Measurements from ENCODE around the gene MAST4. TPM values are rescaled to one million over a fixed set of nuclear protein-coding genes. Genes with fewer than 3 reads are reported as not detected.

Gene MAST4
- polyA plus RNA-seq, 1 donor (not counting 4 experiments of a cell fraction or from before 2014, with no cell fraction given), result 19.8 TPM

DNA sequence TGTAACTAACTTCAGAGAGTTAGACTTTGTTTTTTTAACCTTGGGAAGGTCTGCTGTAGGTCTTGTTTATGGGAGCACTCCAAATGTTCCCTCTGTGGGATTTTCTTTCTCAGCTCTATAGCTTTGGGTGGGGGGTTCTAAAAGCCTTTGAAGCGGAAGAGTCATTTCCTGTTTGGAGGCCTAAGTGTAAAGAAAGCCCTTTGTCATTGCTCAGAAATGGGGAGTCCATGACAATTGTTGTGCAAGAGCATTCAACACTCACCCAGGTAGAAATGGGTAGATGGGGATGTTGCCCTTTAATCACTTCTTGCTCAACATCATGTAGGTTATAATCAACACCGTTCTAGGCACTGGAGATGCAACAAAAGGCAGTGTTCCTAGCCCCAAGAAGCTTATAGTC, 30.3 kb upstream of the MAST4 start:
- H3K36me3 ChIP-seq (ENCODE audit: control insufficient read depth in 2 of 2, extremely low read depth in 1 of 2, insufficient read depth in 2 of 2, low read length in 2 of 2), result no peaks in the 10 kb centered on the region
- H4K20me1 ChIP-seq (ENCODE audit: control insufficient read depth, extremely low read depth, insufficient read depth, low read length), result no peaks in the 10 kb centered on the region
- no peak overlapping the region for H3K4me3 ChIP-seq (ENCODE audit: control insufficient read depth in 2 of 3, extremely low read depth in 1 of 3, insufficient read depth in 2 of 3, low read depth in 1 of 3, low read length in 3 of 3)
- no peak overlapping the region for H3K27ac ChIP-seq (ENCODE audit: control insufficient read depth, insufficient read depth, low read length)
- no peaks in the 10 kb centered on the region for H3K9me1 ChIP-seq (ENCODE audit: control insufficient read depth, extremely low read depth, insufficient read depth, low read length)
- dilution Hi-C loops (cut with MboI; ENCODE audit: extremely low pct_ligation_motif_present, low sequenced_read_pairs), result no loop called here
- FAIRE-seq, result peak; percentile 39
- H3K4me1 ChIP-seq (ENCODE audit: control insufficient read depth, extremely low read depth, insufficient read depth, low read length), result no peaks in the 10 kb centered on the region
- no peak overlapping the region for H3K9ac ChIP-seq (ENCODE audit: control insufficient read depth, extremely low read depth, insufficient read depth, low read length)
- TF ChIP-seq, protein P1, sequence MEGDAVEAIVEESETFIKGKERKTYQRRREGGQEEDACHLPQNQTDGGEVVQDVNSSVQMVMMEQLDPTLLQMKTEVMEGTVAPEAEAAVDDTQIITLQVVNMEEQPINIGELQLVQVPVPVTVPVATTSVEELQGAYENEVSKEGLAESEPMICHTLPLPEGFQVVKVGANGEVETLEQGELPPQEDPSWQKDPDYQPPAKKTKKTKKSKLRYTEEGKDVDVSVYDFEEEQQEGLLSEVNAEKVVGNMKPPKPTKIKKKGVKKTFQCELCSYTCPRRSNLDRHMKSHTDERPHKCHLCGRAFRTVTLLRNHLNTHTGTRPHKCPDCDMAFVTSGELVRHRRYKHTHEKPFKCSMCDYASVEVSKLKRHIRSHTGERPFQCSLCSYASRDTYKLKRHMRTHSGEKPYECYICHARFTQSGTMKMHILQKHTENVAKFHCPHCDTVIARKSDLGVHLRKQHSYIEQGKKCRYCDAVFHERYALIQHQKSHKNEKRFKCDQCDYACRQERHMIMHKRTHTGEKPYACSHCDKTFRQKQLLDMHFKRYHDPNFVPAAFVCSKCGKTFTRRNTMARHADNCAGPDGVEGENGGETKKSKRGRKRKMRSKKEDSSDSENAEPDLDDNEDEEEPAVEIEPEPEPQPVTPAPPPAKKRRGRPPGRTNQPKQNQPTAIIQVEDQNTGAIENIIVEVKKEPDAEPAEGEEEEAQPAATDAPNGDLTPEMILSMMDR (optimal IDR thresholded peaks at IDR 0.05 in 1 of 3, IDR thresholded peaks at IDR 0.05 in 1 of 3, conservative IDR thresholded peaks at IDR 0.05 in 1 of 3; ENCODE audit: extremely low read depth in 1 of 3, insufficient read depth in 2 of 3, low read length in 3 of 3), result no peak
- TF ChIP-seq EZH2 (IDR thresholded peaks at IDR 0.05; ENCODE audit: low read length), result no peak
- no peak overlapping the region for H3K4me2 ChIP-seq (ENCODE audit: control insufficient read depth, extremely low read depth, insufficient read depth, low read depth, low read length)
- no peaks in the 10 kb centered on the region for H3K9me3 ChIP-seq (ENCODE audit: control insufficient read depth, low read depth, low read length)
- H3K27me3 ChIP-seq (ENCODE audit: control insufficient read depth, extremely low read depth, insufficient read depth, low read length), result no peaks in the 10 kb centered on the region
- no peaks in the 10 kb centered on the region for H3K79me2 ChIP-seq (ENCODE audit: control insufficient read depth, insufficient read depth, low read length)
- no peak overlapping the region for H2AFZ ChIP-seq (ENCODE audit: control insufficient read depth, low read length)
- no peak for DNase-seq (ENCODE audit: low read depth, low spot score)

DNA sequence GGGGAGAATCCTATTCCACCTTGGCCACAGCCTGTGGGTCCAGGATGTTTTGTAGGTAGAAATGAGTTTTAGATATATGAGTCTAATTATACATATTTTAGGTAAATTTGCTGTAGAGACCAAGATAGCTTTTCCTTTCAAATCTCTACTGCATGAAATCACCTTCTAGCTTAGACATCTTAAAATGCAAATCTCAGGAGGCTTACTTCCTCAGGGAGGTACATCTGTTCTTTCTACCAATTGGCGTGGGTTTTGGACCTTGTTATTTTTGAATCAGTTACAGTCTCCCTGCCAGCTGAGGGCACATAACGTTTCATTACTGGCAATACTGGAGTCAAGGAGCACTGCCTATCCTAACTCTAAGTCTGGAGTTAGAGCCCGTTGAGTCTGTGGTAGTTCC, 28.7 kb upstream of the MAST4 start:
- Histone ChIP-seq H3K27ac (ENCODE audit: control insufficient read depth, insufficient read depth, low read length) (no peak overlapping the region), H3K9ac (ENCODE audit: control insufficient read depth, extremely low read depth, insufficient read depth, low read length) (no peak overlapping the region), H4K20me1 (ENCODE audit: control insufficient read depth, extremely low read depth, insufficient read depth, low read length) (no peaks in the 10 kb centered on the region), H3K4me2 (ENCODE audit: control insufficient read depth, extremely low read depth, insufficient read depth, low read depth, low read length) (no peak overlapping the region), H3K9me1 (ENCODE audit: control insufficient read depth, extremely low read depth, insufficient read depth, low read length) (no peaks in the 10 kb centered on the region), H2AFZ (ENCODE audit: control insufficient read depth, low read length) (no peak overlapping the region), H3K36me3 (ENCODE audit: control insufficient read depth in 2 of 2, extremely low read depth in 1 of 2, insufficient read depth in 2 of 2, low read length in 2 of 2) (no peaks in the 10 kb centered on the region), H3K4me1 (ENCODE audit: control insufficient read depth, extremely low read depth, insufficient read depth, low read length) (no peaks in the 10 kb centered on the region), H3K9me3 (ENCODE audit: control insufficient read depth, low read depth, low read length) (no peaks in the 10 kb centered on the region), H3K79me2 (ENCODE audit: control insufficient read depth, insufficient read depth, low read length) (no peaks in the 10 kb centered on the region), H3K4me3 (ENCODE audit: control insufficient read depth in 2 of 3, extremely low read depth in 1 of 3, insufficient read depth in 2 of 3, low read depth in 1 of 3, low read length in 3 of 3) (no peak overlapping the region), H3K27me3 (ENCODE audit: control insufficient read depth, extremely low read depth, insufficient read depth, low read length) (no peaks in the 10 kb centered on the region)
- dilution Hi-C loops (cut with MboI; ENCODE audit: extremely low pct_ligation_motif_present, low sequenced_read_pairs), result no loop called here
- no peak for DNase-seq (ENCODE audit: low read depth, low spot score)
- TF ChIP-seq, protein P1 (optimal IDR thresholded peaks at IDR 0.05 in 1 of 3, IDR thresholded peaks at IDR 0.05 in 1 of 3, conservative IDR thresholded peaks at IDR 0.05 in 1 of 3; ENCODE audit: extremely low read depth in 1 of 3, insufficient read depth in 2 of 3, low read length in 3 of 3), result no peak
- TF ChIP-seq EZH2 (IDR thresholded peaks at IDR 0.05; ENCODE audit: low read length), result no peak
- no peak for FAIRE-seq

Data from keratinocyte (primary cell).